Endometrial microvascular endothelial cells (primary cell): ENCODE results near the gene PCDH18. TPM values are rescaled to one million over a fixed set of nuclear protein-coding genes. Genes with fewer than 3 reads are reported as not detected.
"Not testable (repeated sequence)": the region's sequence is repeated elsewhere in the genome, so short reads cannot be mapped to it uniquely, and the experiment has no call there.

ENCODE experiments used
- in situ Hi-C: cut with HindIII; loops from 2 replicates; pipeline ENCODE4 v1.10.0; 2017; ENCODE audit warnings: low sequenced_read_pairs, low pct_unique_long_range_greater_than_20kb; ENCODE audit errors: inconsistent ontology term
- total RNA-seq: library from RNA; depleted of rRNA; stranded (reverse); fragments of >200 nt; gene quantifications from one replicate; pipeline ENCODE4 v1.2.3, GENCODE V29; 2015; ENCODE audit errors: inconsistent ontology term

The PCDH18 gene
- total RNA-seq, result 1.9 TPM

- in situ Hi-C loops, result no loop called here
Measured at GRCh38 chr4:137531986-137532868, at the start of gene PCDH18. Gene PCDH18 (minus strand): TSS chr4:137532494. CDS start chr4:137532088, 406 bp downstream.

- in situ Hi-C loops, result no loop called here
Measured at GRCh38 chr4:137576446-137576845, 44.2 kb upstream of the PCDH18 start.

GRCh38 chr4:137572647-137573046 lies 40.4 kb upstream of the PCDH18 start:
- in situ Hi-C loops, result no loop called here

GRCh38 chr4:137572163-137572562 lies 39.9 kb upstream of the PCDH18 start:
- in situ Hi-C loops, result no loop called here

- in situ Hi-C loops, result no loop called here
Measured at GRCh38 chr4:137559801-137560200, 27.5 kb upstream of the PCDH18 start.

GRCh38 chr4:137558951-137559350 lies 26.7 kb upstream of the PCDH18 start:
- in situ Hi-C loops, result no loop called here

GRCh38 chr4:137545461-137545861 lies 13.2 kb upstream of the PCDH18 start:
- in situ Hi-C loops, result no loop called here

- in situ Hi-C loops, result no loop called here
Measured at GRCh38 chr4:137543648-137544047, 11.4 kb upstream of the PCDH18 start.

GRCh38 chr4:137543198-137543597 lies 10.9 kb upstream of the PCDH18 start:
- in situ Hi-C loops, result no loop called here

GRCh38 chr4:137541876-137542646 lies 9.8 kb upstream of the PCDH18 start:
- in situ Hi-C loops, result no loop called here

- in situ Hi-C loops, result no loop called here
Measured at GRCh38 chr4:137541181-137541580, 8.9 kb upstream of the PCDH18 start.

GRCh38 chr4:137540356-137540755 lies 8.1 kb upstream of the PCDH18 start:
- in situ Hi-C loops, result no loop called here

- in situ Hi-C loops, result no loop called here
Measured at GRCh38 chr4:137538526-137538925, 6.2 kb upstream of the PCDH18 start.

GRCh38 chr4:137537807-137538206 lies 5.5 kb upstream of the PCDH18 start:
- in situ Hi-C loops, result not testable (repeated sequence)

- in situ Hi-C loops, result no loop called here
Measured at GRCh38 chr4:137536789-137537561, 4.7 kb upstream of the PCDH18 start.

GRCh38 chr4:137535718-137536117 lies 3.4 kb upstream of the PCDH18 start:
- in situ Hi-C loops, result no loop called here

GRCh38 chr4:137534516-137534915 lies 2.2 kb upstream of the PCDH18 start:
- in situ Hi-C loops, result no loop called here

- in situ Hi-C loops, result no loop called here
Measured at GRCh38 chr4:137533855-137534254, 1.6 kb upstream of the PCDH18 start.

GRCh38 chr4:137532869-137533236 lies 559 bp upstream of the PCDH18 start:
- in situ Hi-C loops, result no loop called here
